Epithelial cell of prostate (primary cell): Measurements from ENCODE around the gene SLC8A2.
"Not testable (repeated sequence)": the region's sequence is repeated elsewhere in the genome, so short reads cannot be mapped to it uniquely, and the experiment has no call there.

Source experiments
- DNase-seq: peaks from one replicate; pipeline ENCODE4 v3.0.0-alpha.2; 2011; ENCODE audit warnings: low read depth, low spot score
- H3K27ac ChIP-seq: fragments of 450-650 bp; 2 replicates; pipeline ENCODE4 v1.5.1; 2017; ENCODE audit warnings: mild to moderate bottlenecking

SLC8A2 gene

GRCh38 chr19:47489072-47489914 lies 17.6 kb upstream of the SLC8A2 start:
- no peak overlapping the region for H3K27ac ChIP-seq
- DNase-seq = no peak

GRCh38 chr19:47487551-47488515 lies 16.1 kb upstream of the SLC8A2 start:
- DNase-seq = no peak
- no peak overlapping the region for H3K27ac ChIP-seq

- no peak overlapping the region for H3K27ac ChIP-seq
These were observed 15.2 kb upstream of the SLC8A2 start for GRCh38 chr19:47486900-47487299.

DNA sequence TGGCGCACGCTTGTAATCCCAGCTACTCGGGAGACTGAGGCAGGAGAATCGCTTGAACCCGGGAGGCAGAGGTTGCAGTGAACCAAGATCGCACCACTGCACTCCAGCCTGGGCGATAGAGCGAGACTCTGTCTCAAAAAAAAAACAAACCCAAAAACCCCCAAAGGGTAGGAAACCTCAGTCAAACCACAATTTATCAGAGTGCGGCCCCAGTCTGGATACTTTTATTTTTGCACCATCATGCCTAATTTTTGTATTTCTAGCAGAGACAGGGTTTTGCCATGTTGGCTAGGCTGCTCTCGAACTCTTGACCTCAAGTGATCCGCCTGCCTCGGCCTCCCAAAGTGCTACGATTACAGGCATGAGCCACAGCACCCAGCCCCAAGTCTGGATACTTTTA lies 14.5 kb upstream of the SLC8A2 start:
- not testable (repeated sequence) for H3K27ac ChIP-seq, DNase-seq

More at GRCh38 chr19:47486900-47487299, 15.2 kb upstream of the SLC8A2 start:
- DNase-seq = no peak

DNA sequence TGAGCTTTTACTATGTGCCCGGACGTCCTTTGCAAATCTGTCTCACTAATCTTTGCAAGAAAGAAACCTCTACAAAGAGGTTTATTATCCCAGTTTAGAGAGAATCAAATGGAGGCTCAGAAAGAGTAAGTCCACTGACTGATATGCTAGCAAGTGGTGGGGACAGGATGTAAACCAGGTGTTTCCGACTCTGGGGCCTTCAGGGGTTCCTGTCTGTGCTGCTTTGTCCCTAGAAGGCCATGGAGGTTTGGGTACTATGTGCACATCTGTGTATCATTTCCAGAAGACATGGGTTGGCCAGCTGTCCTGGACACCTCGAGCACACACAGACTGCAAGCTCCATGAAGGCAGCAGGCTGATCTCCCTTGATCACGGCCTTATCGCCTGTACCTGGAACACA lies 13.5 kb upstream of the SLC8A2 start:
- no peak for DNase-seq
- H3K27ac ChIP-seq = no peak overlapping the region

GRCh38 chr19:47483800-47484690 lies 12.4 kb upstream of the SLC8A2 start, which contains the start of gene KPTN:
Gene KPTN (minus strand): TSS chr19:47484219. CDS start chr19:47484160, 59 bp downstream.
- H3K27ac ChIP-seq = peak within 1 kb of the TSS; percentile 74
- peak; percentile 40 for DNase-seq

DNA sequence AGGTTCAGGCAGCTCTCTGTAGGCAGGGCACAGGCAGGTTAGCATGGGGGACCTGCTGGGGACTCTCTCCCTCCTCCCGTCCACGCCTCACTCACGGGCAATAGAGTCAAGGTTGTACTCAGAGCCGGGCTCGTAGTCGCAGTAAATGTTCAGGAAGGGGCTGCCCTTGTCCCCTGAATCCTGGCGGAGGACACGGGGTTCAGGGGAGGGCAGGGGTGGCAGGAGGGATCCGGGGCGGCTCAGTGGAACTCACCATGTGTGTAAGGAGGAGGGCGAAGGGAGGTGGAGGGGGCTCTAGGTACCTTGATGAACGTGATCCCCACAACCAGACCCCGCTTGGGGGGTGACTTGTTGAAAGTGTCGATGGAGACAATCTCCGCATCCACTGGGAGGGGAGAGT lies 11.5 kb upstream of the SLC8A2 start:
- DNase-seq = no peak
- no peak overlapping the region for H3K27ac ChIP-seq

GRCh38 chr19:47481460-47482052 lies 9.9 kb upstream of the SLC8A2 start:
- no peak for DNase-seq
- no peak overlapping the region for H3K27ac ChIP-seq

GRCh38 chr19:47480658-47481057 lies 9.0 kb upstream of the SLC8A2 start:
- DNase-seq = no peak
- no peak overlapping the region for H3K27ac ChIP-seq

DNA sequence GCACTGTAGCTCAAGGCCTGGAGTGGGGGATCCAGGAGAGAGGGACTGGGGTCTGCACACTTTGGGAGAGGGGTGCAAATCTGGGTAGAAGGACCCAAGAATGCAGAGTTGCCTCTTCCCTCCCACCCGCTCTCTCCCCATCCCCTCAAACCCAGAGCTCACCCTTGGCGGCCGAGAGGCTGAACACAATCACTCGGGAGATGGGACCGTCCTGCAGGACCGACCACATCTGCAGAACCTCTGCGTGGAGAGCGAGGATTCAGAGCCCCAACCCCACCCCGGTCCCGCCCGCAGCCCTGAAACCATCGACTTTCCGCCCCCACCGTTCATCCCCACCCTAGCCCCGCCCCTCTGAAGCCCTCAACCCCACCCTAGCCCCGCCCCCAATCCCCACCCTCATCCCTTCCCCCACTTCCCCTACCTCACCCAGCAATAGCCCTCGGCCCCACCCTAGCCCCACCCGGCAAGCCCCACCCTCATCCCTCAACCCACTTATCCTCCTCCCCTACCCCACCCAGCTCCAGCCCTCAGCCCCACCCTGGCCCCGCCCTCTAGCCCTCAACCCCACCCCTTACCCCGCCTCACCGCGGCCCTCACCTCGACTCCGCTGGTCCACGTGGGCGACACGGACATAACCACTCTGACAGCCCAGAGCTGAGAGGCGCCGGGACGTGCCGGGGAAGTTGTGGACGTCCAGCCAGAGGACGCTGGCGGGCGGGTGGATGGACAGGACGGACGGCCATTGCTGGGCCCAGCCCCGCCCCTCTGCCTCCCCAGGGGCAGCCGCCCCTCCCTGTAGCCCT lies 8.2 kb upstream of the SLC8A2 start:
- H3K27ac ChIP-seq = no peak overlapping the region
- DNase-seq = no peak

DNA sequence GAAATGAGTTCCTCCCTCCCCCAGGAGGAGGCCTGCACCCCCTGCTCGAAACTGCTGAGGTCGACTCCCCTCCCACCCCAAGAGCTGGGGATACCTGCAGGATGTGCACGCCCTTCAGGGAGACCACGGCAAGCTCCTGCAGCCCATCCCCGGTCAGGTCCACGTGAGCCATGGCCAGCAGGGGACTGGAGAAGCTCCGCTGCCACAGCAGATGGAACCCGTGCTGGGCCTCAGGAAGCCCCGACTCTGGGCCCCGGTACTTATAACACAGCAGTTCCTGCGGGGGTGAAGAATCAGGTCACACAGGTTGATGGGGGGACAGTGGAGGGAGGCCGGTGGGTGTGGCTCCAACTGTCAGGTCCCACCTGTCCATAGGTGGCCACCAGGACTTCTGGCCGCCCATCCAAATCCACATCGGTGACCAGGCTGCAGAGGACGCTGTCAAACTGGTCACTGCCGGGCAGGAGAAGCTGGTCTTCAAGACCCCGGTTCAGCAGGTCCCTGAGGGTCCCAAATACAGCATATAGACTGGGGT lies 4.8 kb upstream of the SLC8A2 start:
- no peak overlapping the region for H3K27ac ChIP-seq
- DNase-seq = no peak

GRCh38 chr19:47475465-47475864 lies 3.8 kb upstream of the SLC8A2 start:
- no peak for DNase-seq
- no peak overlapping the region for H3K27ac ChIP-seq

- H3K27ac ChIP-seq = no peak overlapping the region
- no peak for DNase-seq
These were observed 1.6 kb upstream of the SLC8A2 start for GRCh38 chr19:47473336-47473735.

GRCh38 chr19:47471381-47471732 lies 336 bp downstream of the SLC8A2 start:
- no peak overlapping the region for H3K27ac ChIP-seq
- no peak for DNase-seq

DNA sequence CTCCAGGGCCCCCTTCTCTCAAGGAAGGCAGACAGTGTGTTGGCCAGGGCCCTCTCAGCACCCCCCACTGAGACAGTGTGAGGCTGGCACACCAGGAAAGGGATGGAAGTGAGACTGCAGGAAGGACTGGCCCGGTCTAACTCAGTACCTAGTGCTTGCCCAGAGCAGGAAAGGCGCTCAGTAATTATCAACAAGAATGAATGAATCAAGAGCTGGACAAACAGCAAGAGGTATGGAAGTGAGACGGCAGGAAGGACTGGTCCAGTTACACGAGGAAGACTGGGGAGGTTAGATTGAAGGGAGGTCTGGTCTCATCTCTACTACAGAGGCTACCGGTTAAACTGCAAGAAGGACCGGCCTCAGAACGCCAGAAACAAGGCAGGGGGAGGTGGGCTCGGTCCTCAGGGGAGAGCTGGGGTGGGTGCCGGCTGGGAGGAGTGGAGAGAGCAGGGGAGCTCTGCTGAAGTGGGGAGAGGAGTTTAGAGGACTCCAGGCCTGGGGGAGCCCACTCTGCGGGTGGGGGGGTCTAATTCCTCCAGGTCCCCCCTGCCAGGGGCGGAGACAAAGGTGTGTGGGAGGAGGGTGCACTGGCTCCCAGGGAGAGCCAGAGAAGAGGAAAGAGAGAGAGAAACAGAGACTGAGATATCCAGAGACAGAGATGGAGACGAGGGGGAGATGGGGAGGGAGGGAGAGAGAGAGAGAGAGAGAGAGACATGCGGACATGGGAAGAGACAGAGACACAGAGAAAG lies 1.1 kb downstream of the SLC8A2 start:
- DNase-seq = no peak
- H3K27ac ChIP-seq = no peak overlapping the region

- DNase-seq = no peak
- no peak overlapping the region for H3K27ac ChIP-seq
These were observed 2.0 kb downstream of the SLC8A2 start for GRCh38 chr19:47469719-47470118.

GRCh38 chr19:47469363-47469700 lies 2.4 kb downstream of the SLC8A2 start:
- H3K27ac ChIP-seq = no peak overlapping the region

GRCh38 chr19:47467914-47468313 lies 3.8 kb downstream of the SLC8A2 start:
- no peak for DNase-seq
- H3K27ac ChIP-seq = no peak overlapping the region

More at GRCh38 chr19:47469363-47469700, 2.4 kb downstream of the SLC8A2 start:
- no peak for DNase-seq
